ENCODE results near the gene CNTNAP2. TPM values are rescaled to one million over a fixed set of nuclear protein-coding genes. Genes with fewer than 3 reads are reported as not detected.

The CNTNAP2 gene
- total and polyA plus RNA-seq, 3 experiments from 2014 or later, result not detected

- POLR2A ChIA-PET, result no interaction called here
- Mint-ChIP-seq H3K4me1 (no peaks in the 10 kb centered on the region), H3K4me3 (no peak overlapping the region), H3K9me3 (peaks cover 5 to 20% (median 9%) of the 10 kb centered on the region in 5 donors), H3K36me3 (no peaks in the 10 kb centered on the region), H3K27me3 (no peaks in the 10 kb centered on the region), H3K27ac (no peak overlapping the region)
- Histone ChIP-seq H3K9me3 (ENCODE audit: low read length) (no peaks in the 10 kb centered on the region), H3K4me3 (ENCODE audit: low read length) (no peak overlapping the region), H3K27me3 (ENCODE audit: insufficient read depth, low read length, poor library complexity, severe bottlenecking) (no peaks in the 10 kb centered on the region), H3K4me1 (ENCODE audit: insufficient read depth, low read length) (no peaks in the 10 kb centered on the region), H3K36me3 (ENCODE audit: insufficient read depth, low read length) (no peaks in the 10 kb centered on the region), H3K27ac (ENCODE audit: low read depth, low read length) (no peak overlapping the region)
- CTCF ChIA-PET, result no interaction called here
- no peak for DNase-seq
Measured at GRCh38 chr7:147525325-147525724, 1408.7 kb downstream of the CNTNAP2 start.

GRCh38 chr7:147535701-147536111 is 1419.1 kb downstream of the CNTNAP2 start:
- POLR2A ChIA-PET, result no interaction called here
- Histone ChIP-seq H3K4me3 (ENCODE audit: low read length) (no peak overlapping the region), H3K4me1 (ENCODE audit: insufficient read depth, low read length) (no peaks in the 10 kb centered on the region), H3K36me3 (ENCODE audit: insufficient read depth, low read length) (no peaks in the 10 kb centered on the region), H3K27ac (ENCODE audit: low read depth, low read length) (no peak overlapping the region), H3K27me3 (ENCODE audit: insufficient read depth, low read length, poor library complexity, severe bottlenecking) (no peaks in the 10 kb centered on the region), H3K9me3 (ENCODE audit: low read length) (no peaks in the 10 kb centered on the region)
- Mint-ChIP-seq H3K9me3 (peaks cover 4 to 19% (median 10%) of the 10 kb centered on the region in 5 donors), H3K27ac (no peak overlapping the region), H3K27me3 (no peaks in the 10 kb centered on the region), H3K4me3 (no peak overlapping the region), H3K36me3 (no peaks in the 10 kb centered on the region), H3K4me1 (no peaks in the 10 kb centered on the region)
- CTCF ChIA-PET, result no interaction called here
- DNase-seq, result no peak

GRCh38 chr7:147539685-147540084 is 1423.1 kb downstream of the CNTNAP2 start:
- CTCF ChIA-PET, result no interaction called here
- no peak overlapping the region for H3K27ac Mint-ChIP-seq
- Histone ChIP-seq H3K27ac (ENCODE audit: low read depth, low read length) (no peak overlapping the region), H3K27me3 (ENCODE audit: insufficient read depth, low read length, poor library complexity, severe bottlenecking) (no peaks in the 10 kb centered on the region), H3K4me3 (ENCODE audit: low read length) (no peak overlapping the region), H3K4me1 (ENCODE audit: insufficient read depth, low read length) (no peaks in the 10 kb centered on the region), H3K9me3 (ENCODE audit: low read length) (no peaks in the 10 kb centered on the region), H3K36me3 (ENCODE audit: insufficient read depth, low read length) (no peaks in the 10 kb centered on the region)
- no peaks in the 10 kb centered on the region for H3K4me1 Mint-ChIP-seq
- no peak overlapping the region for H3K4me3 Mint-ChIP-seq
- peaks cover 5 to 30% (median 13%) of the 10 kb centered on the region in 5 donors for H3K9me3 Mint-ChIP-seq
- POLR2A ChIA-PET, result no interaction called here
- DNase-seq, result no peak
- H3K27me3 Mint-ChIP-seq, result no peaks in the 10 kb centered on the region
- H3K36me3 Mint-ChIP-seq, result no peaks in the 10 kb centered on the region

GRCh38 chr7:147540743-147541142 is 1424.1 kb downstream of the CNTNAP2 start:
- POLR2A ChIA-PET, result no interaction called here
- H3K9me3 Mint-ChIP-seq, result peaks cover 3 to 26% (median 12%) of the 10 kb centered on the region in 5 donors

GRCh38 chr7:147541261-147541660 is 1424.7 kb downstream of the CNTNAP2 start:
- Mint-ChIP-seq H3K36me3 (no peaks in the 10 kb centered on the region), H3K27me3 (no peaks in the 10 kb centered on the region), H3K9me3 (peaks cover 3 to 23% (median 12%) of the 10 kb centered on the region in 5 donors), H3K4me1 (no peaks in the 10 kb centered on the region), H3K27ac (no peak overlapping the region), H3K4me3 (no peak overlapping the region)
- no peak overlapping the region for H3K27ac ChIP-seq (ENCODE audit: low read depth, low read length)
- CTCF ChIA-PET, result no interaction called here
- POLR2A ChIA-PET, result no interaction called here
- no peak overlapping the region for H3K4me3 ChIP-seq (ENCODE audit: low read length)
- no peaks in the 10 kb centered on the region for H3K9me3 ChIP-seq (ENCODE audit: low read length)
- no peak for DNase-seq
- no peaks in the 10 kb centered on the region for H3K36me3 ChIP-seq (ENCODE audit: insufficient read depth, low read length)
- no peaks in the 10 kb centered on the region for H3K4me1 ChIP-seq (ENCODE audit: insufficient read depth, low read length)
- H3K27me3 ChIP-seq (ENCODE audit: insufficient read depth, low read length, poor library complexity, severe bottlenecking), result no peaks in the 10 kb centered on the region

More at GRCh38 chr7:147540743-147541142, 1424.1 kb downstream of the CNTNAP2 start:
- CTCF ChIA-PET, result no interaction called here
- H3K4me3 ChIP-seq (ENCODE audit: low read length), result no peak overlapping the region
- H3K9me3 ChIP-seq (ENCODE audit: low read length), result no peaks in the 10 kb centered on the region
- no peaks in the 10 kb centered on the region for H3K4me1 Mint-ChIP-seq
- H3K27me3 ChIP-seq (ENCODE audit: insufficient read depth, low read length, poor library complexity, severe bottlenecking), result no peaks in the 10 kb centered on the region
- no peak overlapping the region for H3K27ac Mint-ChIP-seq
- no peak overlapping the region for H3K4me3 Mint-ChIP-seq
- no peak for DNase-seq
- no peaks in the 10 kb centered on the region for H3K4me1 ChIP-seq (ENCODE audit: insufficient read depth, low read length)
- H3K27ac ChIP-seq (ENCODE audit: low read depth, low read length), result no peak overlapping the region
- H3K27me3 Mint-ChIP-seq, result no peaks in the 10 kb centered on the region
- no peaks in the 10 kb centered on the region for H3K36me3 ChIP-seq (ENCODE audit: insufficient read depth, low read length)
- H3K36me3 Mint-ChIP-seq, result no peaks in the 10 kb centered on the region

GRCh38 chr7:147547252-147547897 is 1430.8 kb downstream of the CNTNAP2 start:
- no peaks in the 10 kb centered on the region for H3K9me3 ChIP-seq (ENCODE audit: low read length)
- no peak for DNase-seq
- ChIA-PET POLR2A (no interaction called here), CTCF (no interaction called here)
- H3K27me3 Mint-ChIP-seq, result peaks cover 0 to 1% of the 10 kb centered on the region in 2 donors
- no peak overlapping the region for H3K4me3 ChIP-seq (ENCODE audit: low read length)
- no peak overlapping the region for H3K27ac Mint-ChIP-seq
- H3K4me1 Mint-ChIP-seq, result no peaks in the 10 kb centered on the region
- no peaks in the 10 kb centered on the region for H3K36me3 Mint-ChIP-seq
- no peak overlapping the region for H3K27ac ChIP-seq (ENCODE audit: low read depth, low read length)
- peaks cover 3 to 15% (median 13%) of the 10 kb centered on the region in 5 donors for H3K9me3 Mint-ChIP-seq
- H3K36me3 ChIP-seq (ENCODE audit: insufficient read depth, low read length), result no peaks in the 10 kb centered on the region
- H3K27me3 ChIP-seq (ENCODE audit: insufficient read depth, low read length, poor library complexity, severe bottlenecking), result no peaks in the 10 kb centered on the region
- no peaks in the 10 kb centered on the region for H3K4me1 ChIP-seq (ENCODE audit: insufficient read depth, low read length)
- H3K4me3 Mint-ChIP-seq, result no peak overlapping the region

- ChIA-PET POLR2A (no interaction called here), CTCF (no interaction called here)
- H3K27me3 Mint-ChIP-seq, result no peaks in the 10 kb centered on the region
- peaks cover 2 to 17% (median 11%) of the 10 kb centered on the region in 5 donors for H3K9me3 Mint-ChIP-seq
- no peaks in the 10 kb centered on the region for H3K9me3 ChIP-seq (ENCODE audit: low read length)
- H3K36me3 ChIP-seq (ENCODE audit: insufficient read depth, low read length), result no peaks in the 10 kb centered on the region
- H3K4me1 Mint-ChIP-seq, result no peaks in the 10 kb centered on the region
- H3K27me3 ChIP-seq (ENCODE audit: insufficient read depth, low read length, poor library complexity, severe bottlenecking), result no peaks in the 10 kb centered on the region
- H3K4me3 Mint-ChIP-seq, result no peak overlapping the region
- no peak overlapping the region for H3K4me3 ChIP-seq (ENCODE audit: low read length)
- no peaks in the 10 kb centered on the region for H3K4me1 ChIP-seq (ENCODE audit: insufficient read depth, low read length)
- no peak overlapping the region for H3K27ac Mint-ChIP-seq
- H3K36me3 Mint-ChIP-seq, result no peaks in the 10 kb centered on the region
- DNase-seq, result no peak
- no peak overlapping the region for H3K27ac ChIP-seq (ENCODE audit: low read depth, low read length)
Measured at GRCh38 chr7:147556317-147556716, 1439.7 kb downstream of the CNTNAP2 start.

- Mint-ChIP-seq H3K36me3 (no peaks in the 10 kb centered on the region), H3K9me3 (peaks cover 3 to 35% (median 11%) of the 10 kb centered on the region in 5 donors), H3K27ac (no peak overlapping the region), H3K4me1 (no peaks in the 10 kb centered on the region), H3K4me3 (no peak overlapping the region), H3K27me3 (no peaks in the 10 kb centered on the region)
- ChIA-PET POLR2A (no interaction called here), CTCF (no interaction called here)
- Histone ChIP-seq H3K4me3 (ENCODE audit: low read length) (no peak overlapping the region), H3K36me3 (ENCODE audit: insufficient read depth, low read length) (no peaks in the 10 kb centered on the region), H3K4me1 (ENCODE audit: insufficient read depth, low read length) (no peaks in the 10 kb centered on the region), H3K9me3 (ENCODE audit: low read length) (no peaks in the 10 kb centered on the region), H3K27me3 (ENCODE audit: insufficient read depth, low read length, poor library complexity, severe bottlenecking) (no peaks in the 10 kb centered on the region), H3K27ac (ENCODE audit: low read depth, low read length) (no peak overlapping the region)
- no peak for DNase-seq
Measured at GRCh38 chr7:147563669-147564068, 1447.1 kb downstream of the CNTNAP2 start.

All from CD8-positive, alpha-beta memory T cell (primary cell).